GM10248 (cell line): Measurements from ENCODE around the gene PRDM11.

Experiments used
- CTCF ChIA-PET: fragments of 300-600 bp; sonication (Branson Sonifier 250); formaldehyde crosslinking; extraction: SDS; loops from one replicate; lab custom pipeline; 2021; ENCODE audit warnings: antibody characterized with exemption; lab: Yijun Ruan, JAX
- POLR2A ChIA-PET: fragments of 350-650 bp; sonication (Branson Sonifier 250); formaldehyde crosslinking; extraction: SDS; loops from one replicate; lab custom pipeline; 2020; ENCODE audit warnings: antibody characterized with exemption; lab: Yijun Ruan, JAX
- DNase-seq: peaks from one replicate; pipeline ENCODE4 v3.0.0; 2012; ENCODE audit errors: extremely low spot score
- TF ChIP-seq, protein P1 (sequence below): IDR thresholded peaks from 2 replicates; pipeline ENCODE4 v1.5.1; 2012; ENCODE audit warnings: mild to moderate bottlenecking, low read depth; ENCODE audit errors: extremely low read depth, missing control alignments, control extremely low read depth

PRDM11 gene

GRCh38 chr11:45171550-45171949 lies 25.1 kb downstream of the PRDM11 start:
- no peak for DNase-seq
- POLR2A ChIA-PET, result no interaction called here
- CTCF ChIA-PET, result interaction anchor here (0.8 to 1.3 kb wide), 4 partner anchors 21 to 161 kb away, joined by 3 to 4 read pairs (median 3); no protein-coding TSS in a partner anchor
- TF ChIP-seq, protein P1, sequence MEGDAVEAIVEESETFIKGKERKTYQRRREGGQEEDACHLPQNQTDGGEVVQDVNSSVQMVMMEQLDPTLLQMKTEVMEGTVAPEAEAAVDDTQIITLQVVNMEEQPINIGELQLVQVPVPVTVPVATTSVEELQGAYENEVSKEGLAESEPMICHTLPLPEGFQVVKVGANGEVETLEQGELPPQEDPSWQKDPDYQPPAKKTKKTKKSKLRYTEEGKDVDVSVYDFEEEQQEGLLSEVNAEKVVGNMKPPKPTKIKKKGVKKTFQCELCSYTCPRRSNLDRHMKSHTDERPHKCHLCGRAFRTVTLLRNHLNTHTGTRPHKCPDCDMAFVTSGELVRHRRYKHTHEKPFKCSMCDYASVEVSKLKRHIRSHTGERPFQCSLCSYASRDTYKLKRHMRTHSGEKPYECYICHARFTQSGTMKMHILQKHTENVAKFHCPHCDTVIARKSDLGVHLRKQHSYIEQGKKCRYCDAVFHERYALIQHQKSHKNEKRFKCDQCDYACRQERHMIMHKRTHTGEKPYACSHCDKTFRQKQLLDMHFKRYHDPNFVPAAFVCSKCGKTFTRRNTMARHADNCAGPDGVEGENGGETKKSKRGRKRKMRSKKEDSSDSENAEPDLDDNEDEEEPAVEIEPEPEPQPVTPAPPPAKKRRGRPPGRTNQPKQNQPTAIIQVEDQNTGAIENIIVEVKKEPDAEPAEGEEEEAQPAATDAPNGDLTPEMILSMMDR, result no peak

DNA sequence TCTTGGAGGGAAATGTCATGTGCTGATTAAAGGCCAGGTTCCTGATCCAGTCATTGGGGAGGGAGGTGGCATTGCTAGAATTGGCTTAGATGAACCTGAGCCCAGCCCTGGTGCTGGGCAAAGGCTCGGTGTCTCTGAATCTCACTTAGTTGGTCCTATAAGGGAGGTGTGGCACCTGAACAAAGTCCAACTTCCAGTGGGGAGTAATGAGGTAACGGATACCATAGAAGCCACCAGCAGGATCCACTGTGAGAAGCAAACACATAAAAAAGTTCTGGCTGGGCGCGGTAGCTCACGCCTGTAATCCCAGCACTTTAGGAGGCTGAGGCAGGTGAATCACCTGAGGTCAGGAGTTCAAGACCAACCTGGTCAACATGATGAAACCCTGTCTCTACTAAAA lies 26.6 kb downstream of the PRDM11 start:
- DNase-seq, result no peak
- ChIA-PET POLR2A (no interaction called here), CTCF (no interaction called here)
- TF ChIP-seq, protein P1, result no peak

DNA sequence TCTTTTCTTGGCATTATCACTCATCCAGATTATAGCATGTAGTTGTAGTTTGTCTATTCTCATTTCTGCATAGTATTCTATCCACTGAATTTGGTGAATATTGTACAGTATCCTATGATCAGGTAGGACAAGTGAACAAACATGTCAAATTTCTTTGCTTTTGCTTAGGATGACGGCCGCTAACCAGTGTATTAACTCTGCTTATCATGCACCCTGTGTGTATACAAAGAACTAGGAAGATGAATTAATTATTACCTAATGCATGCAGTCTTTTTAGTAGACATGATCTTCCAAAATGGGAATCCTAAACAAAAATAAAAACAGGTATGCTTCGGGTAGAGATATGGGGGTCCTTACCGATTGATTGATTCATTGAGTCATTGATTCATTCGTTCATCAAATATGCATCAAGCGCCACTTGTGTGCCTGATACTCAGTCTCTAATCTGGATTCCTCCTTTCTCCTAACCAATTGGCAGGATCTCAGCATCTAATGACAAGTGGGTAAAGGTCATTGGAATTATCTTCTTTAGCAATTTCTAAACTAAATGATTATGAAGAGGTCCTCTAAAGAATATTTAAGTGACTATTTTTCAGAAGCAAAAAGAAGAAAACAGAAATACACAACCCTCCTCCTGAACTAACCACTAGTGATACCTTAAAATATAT lies 27.9 kb downstream of the PRDM11 start:
- ChIA-PET CTCF (no interaction called here), POLR2A (no interaction called here)
- no peak for DNase-seq
- TF ChIP-seq, protein P1, result no peak

DNA sequence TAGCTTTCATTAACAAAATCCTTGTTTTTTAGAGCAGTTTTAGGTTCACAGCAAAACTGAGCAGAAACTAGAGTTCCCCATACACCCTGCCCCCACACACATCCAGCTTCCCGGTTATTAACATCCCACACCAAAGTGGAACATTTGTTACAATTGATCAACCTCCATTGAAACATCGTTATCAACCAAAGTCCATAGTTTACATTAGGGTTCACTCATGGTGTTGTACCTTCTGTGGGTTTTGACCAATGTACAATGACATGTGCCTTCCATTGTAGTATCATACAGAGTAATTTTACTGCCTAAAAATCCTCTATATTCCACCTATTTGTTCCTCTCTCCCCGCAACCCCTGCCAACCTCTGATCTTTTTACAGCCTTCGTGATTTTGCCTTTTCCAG lies 28.5 kb downstream of the PRDM11 start:
- POLR2A ChIA-PET, result no interaction called here
- TF ChIP-seq, protein P1, result no peak
- CTCF ChIA-PET, result no interaction called here
- DNase-seq, result no peak

DNA sequence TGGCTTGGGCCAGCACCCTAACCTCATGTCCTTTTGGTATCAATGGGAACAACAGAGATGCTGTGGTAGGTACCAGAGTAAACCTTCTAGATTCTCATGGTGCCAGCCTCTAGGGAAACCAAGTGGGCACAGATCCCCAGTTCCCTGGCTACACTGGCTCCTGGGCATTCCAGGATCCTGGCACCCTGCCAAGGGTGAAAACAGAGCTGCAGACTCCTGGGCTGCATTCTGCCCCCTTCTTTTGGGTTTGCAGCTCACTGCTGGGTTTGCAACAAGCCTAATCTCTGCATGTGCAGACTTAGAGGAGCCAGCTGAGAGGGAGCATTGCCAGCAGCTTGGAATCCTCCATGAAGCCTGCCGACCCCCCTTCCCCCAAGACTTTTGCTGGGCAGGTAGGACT lies 30.6 kb downstream of the PRDM11 start:
- ChIA-PET CTCF (interaction anchor here (0.9 kb wide), 1 partner anchor 11 kb away, joined by 3 read pairs; no protein-coding TSS in a partner anchor), POLR2A (no interaction called here)
- no peak for DNase-seq
- TF ChIP-seq, protein P1, result no peak

DNA sequence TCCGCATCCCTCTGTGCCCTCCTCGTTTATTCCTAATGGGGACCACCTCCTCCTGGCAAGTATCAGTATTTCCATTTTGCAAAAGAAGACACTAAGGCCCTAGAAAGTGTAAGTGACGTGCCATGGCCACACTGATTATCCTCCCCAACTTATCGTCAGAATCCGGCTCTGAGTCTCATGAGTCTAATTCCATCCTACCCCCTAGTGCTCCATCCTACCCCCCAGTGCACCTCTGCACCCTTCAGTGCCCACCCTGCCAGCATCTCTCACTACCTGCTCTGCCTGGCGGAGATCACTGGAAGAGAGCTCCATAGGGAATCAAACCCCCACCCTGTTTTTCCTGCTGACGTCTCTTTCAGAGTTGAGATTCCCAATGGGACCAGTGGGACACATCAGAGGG lies 31.8 kb downstream of the PRDM11 start:
- CTCF ChIA-PET, result no interaction called here
- POLR2A ChIA-PET, result no interaction called here
- TF ChIP-seq, protein P1, result no peak
- DNase-seq, result no peak
